HG03039 (cell line): ENCODE results near the gene STK38.

ENCODE experiments used
- ATAC-seq: cut with Tn5 transposase; IDR thresholded peaks from one replicate; pipeline ENCODE4 v1.9.1; 2021; ENCODE audit warnings: mild to moderate bottlenecking, moderate library complexity; ENCODE audit not compliant: unreplicated experiment

The STK38 gene

DNA sequence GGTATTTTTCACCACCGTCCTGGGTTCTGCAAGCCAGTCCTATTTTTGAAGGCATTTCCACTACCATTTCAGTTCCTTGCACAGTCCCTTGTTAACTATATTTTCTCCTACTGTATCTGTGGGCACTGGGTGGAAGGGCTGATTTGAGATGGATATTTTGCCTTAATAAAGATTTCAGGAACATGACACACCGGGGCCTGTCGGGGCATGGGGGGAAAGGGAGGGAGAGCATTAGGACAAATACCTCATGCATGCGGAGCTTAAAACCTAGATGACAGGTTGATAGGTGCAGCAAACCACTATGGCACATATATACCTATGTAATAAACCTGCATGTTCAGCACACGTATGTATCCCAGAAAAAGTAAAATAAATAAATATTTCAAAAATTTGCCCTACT lies 22.4 kb downstream of the STK38 start:
- no peak for ATAC-seq

GRCh38 chr6:36523936-36524499 lies 23.3 kb downstream of the STK38 start:
- no peak for ATAC-seq

DNA sequence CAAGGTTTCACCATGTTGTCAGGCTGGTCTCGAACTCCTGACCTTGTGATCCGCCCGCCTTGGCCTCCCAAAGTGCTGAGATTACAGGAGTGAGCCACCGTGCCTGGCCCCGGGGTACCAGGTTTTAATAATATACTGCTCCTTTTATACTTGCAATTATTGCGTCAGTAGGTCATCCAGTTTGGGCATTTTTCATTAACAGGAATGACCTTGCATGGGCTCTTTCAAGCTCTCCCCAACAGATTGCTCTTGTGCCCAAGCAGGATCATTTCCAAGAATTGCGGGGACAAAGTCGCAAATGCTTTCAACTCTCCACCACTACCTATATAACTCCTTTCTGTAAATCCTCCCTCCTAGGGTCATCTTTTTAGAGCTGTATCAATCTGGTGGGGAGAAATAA lies 23.8 kb downstream of the STK38 start:
- no peak for ATAC-seq

- ATAC-seq = no peak
Observed at GRCh38 chr6:36519352-36519751, 27.9 kb downstream of the STK38 start.

DNA sequence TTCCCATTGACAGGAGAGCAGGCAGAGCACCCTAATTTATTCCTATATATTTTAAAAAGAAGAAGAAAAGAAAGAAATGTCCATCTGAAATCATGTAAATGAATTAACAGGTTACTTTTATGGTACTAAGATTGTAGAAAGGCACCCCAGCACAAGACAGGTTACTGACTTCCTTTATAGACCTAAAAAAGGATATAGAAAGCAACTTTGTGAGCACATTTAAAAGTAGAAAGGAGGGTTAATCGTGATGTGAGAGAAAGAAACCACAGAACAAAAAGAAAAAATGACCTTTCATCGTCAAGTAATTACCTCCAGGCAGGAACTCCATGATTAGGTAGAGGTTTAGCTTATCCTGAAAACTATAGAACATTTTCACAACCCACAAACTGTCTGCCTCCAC lies 29.9 kb downstream of the STK38 start:
- ATAC-seq = no peak

DNA sequence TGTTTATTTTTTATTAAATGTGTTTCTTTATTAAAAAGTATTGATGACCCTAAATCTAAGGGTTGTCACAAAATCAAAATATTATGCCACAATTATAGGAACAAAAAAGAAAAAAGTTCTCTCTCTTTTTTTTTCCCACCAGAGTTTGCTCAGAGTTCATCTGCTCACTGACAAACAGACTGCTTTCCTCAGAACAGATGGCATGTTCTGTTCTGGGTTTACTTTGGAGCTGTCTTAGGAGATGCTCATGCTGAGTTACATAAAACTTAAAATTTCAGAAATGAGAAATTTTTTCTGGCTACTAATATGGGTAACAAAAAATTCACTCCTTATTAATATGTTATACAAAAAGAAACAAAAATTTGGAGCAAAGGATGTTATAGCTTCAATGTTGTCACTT lies 30.3 kb downstream of the STK38 start:
- ATAC-seq = no peak

- ATAC-seq = no peak
Observed at GRCh38 chr6:36516559-36516958, 30.7 kb downstream of the STK38 start.

DNA sequence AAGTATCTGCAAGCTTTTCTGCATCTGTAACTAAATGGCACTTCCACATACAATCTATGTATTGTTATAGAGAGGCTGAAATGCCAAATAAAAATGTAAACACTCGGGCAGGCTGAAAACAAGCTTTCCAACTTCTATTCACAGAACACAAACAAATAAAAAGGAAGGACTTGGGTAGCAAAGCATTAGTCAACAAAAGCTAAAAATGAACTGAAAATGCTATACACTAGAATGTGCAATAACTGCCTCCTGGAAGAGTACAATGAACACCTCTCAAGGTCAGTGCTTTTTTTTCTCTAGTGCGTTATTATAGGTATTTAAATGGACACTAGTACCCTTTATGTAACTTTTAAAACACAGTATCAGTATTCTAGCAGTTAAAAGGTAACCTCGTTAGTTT lies 31.4 kb downstream of the STK38 start:
- no peak for ATAC-seq

- ATAC-seq = no peak
Observed at GRCh38 chr6:36514554-36515456, 32.5 kb downstream of the STK38 start.

- no peak for ATAC-seq
Observed at GRCh38 chr6:36510365-36510764, 36.9 kb downstream of the STK38 start.

GRCh38 chr6:36508532-36508931 lies 38.7 kb downstream of the STK38 start:
- no peak for ATAC-seq

GRCh38 chr6:36506611-36507010 lies 40.7 kb downstream of the STK38 start:
- ATAC-seq = no peak

DNA sequence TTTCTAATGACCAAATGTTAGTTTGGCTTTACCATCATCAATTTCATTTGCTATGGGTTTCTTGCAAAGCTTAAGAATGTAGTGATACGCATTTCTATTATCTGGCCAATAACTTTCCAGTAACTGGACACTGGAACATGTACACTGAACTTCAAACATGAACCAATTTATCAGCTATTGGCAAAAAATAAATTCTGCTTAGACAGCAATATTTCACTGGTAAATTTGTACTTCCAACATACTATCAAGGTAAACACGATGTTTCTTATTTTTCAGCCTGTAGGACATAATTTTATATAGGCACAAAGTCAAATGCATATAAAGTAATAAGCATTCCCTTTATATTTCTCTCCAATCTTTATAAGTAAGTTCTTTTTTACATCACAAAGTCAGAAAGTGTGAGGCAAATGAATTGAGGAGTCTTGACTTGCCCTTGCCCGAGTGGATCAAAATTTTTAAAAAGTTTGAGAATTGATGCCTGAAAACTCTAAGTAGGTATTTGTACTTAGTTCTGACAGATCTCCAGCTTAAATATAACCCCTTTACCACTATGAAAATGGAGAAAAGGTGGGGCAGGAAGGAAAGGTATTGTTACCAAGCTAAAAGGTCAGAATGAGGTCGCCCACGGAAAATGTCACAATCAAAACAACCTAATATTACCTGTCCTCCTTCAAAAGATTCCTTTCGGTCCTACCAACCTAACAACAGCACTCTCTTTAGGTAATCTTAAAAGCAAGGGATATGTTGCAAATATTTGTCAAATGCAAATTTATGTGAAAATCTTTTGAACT lies 41.3 kb downstream of the STK38 start:
- no peak for ATAC-seq

DNA sequence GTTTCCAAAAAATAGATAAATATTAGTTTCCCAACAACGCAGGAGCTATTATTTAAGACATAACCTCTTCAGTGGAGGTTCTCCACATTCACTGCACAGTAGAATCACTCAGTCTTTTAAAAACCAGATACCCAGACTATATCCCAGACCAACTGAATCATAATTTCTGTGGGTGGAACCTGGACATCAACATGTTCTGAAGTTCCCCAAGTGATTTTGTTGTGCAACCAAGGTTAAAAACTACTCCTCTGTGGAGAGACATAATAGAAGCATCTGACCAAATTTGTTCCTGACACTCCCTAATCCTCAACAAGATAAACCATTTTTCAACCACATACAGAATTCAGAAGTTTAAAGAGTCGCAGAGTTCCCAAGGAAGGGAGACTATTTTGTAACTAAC lies 42.3 kb downstream of the STK38 start:
- ATAC-seq = no peak

DNA sequence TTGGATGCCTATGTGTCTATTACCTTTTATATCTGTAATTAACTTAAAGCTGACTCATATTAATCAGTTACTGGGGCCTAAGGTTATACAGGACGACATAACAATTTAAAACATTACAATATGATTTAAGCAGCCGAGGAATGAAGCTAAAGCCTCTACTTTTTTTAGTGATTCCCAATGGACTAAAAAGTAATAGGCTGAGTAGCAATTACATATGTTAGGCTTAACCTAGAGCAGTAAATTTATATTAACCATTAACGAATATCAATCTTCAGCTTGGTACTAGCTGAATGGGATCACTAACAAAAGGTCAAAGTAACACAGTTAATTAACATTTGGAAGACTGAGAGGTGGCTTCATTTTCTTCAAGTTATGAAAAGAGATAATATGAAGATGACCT lies 43.1 kb downstream of the STK38 start:
- no peak for ATAC-seq

- ATAC-seq = no peak
Observed at GRCh38 chr6:36501686-36502085, 45.6 kb downstream of the STK38 start.

DNA sequence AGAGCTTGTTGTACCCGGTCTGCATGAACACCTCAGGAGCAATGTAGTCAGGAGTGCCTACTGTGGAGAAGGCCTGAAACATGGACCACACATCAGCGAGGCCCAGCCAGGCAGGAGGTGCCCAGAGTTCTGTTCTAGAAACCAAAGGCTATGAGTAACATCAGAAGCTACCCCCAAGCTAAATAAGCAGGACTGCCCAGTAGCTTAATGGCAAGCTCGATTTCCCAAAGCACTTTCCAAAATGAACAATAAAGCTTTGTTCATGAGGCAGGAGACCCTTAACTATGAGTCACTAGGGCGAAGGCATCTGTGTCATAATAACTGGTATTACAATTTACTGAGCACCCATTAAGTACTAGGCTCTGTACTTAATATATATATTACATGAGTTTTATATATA lies 47.4 kb downstream of the STK38 start:
- ATAC-seq = no peak

- ATAC-seq = no peak
Observed at GRCh38 chr6:36495086-36495485, 52.2 kb downstream of the STK38 start.

DNA sequence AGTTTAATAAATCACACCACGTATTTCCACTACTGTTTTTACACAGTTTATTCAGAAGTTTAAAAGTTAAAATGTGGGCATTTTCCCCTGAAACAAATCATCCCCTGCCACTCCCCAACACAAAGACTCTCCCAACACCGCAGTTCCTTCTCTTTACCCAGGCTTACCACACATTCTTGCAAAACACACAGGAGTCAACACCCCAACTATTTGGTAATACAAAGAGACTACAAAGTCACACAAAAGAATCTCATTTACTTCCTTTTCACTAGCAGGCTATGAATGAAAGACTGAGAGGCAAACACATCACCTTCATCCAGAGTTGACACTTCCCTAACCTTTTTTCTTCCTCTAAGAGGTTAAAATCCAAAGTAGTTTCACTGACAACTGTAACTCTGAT lies 53.4 kb downstream of the STK38 start:
- ATAC-seq = no peak

DNA sequence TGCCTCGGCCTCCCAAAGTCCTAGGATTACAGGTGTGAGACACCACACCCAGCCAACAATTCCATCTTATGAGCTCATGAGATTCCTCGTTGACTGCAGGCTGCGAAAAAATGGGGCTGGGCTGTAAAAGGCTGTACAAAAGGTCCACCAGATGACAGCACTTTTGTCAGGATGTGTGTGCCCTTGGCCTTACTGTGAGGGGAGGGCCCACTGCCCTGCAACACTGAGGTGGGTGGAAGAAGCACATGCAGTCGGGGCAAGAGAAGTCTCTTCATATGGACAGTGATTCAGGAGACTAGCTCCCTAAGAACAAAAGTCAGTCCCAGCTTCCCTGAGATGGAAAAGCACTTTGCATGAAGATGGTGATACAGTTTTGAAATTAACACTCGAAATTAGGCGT lies 54.0 kb downstream of the STK38 start:
- no peak for ATAC-seq

GRCh38 chr6:36492621-36493020 lies 54.7 kb downstream of the STK38 start:
- no peak for ATAC-seq

- no peak for ATAC-seq
Observed at GRCh38 chr6:36492092-36492491, 55.2 kb downstream of the STK38 start.
